ENCODE data around the gene MXRA5. TPM values are rescaled to one million over a fixed set of nuclear protein-coding genes. Genes with fewer than 3 reads are reported as not detected.

Gene MXRA5
- total and polyA plus RNA-seq, 10 of the 15 experiments (the other 5 are each of a cell fraction or from before 2014, with no cell fraction given) = 0.01 to 0.03 TPM; not detected in 8

GRCh38 chrX:3378156-3378555 is 31.7 kb upstream of the MXRA5 start (continued):
- TF ChIP-seq PRDM15 (CRISPR knock-in tag; IDR thresholded peaks at IDR 0.05) (no peak), PKNOX1 (IDR thresholded peaks at IDR 0.05) (no peak), BCL3 (IDR thresholded peaks at IDR 0.05; ENCODE audit: borderline replicate concordance, insufficient read depth, low read depth, low read length, poor library complexity, severe bottlenecking) (no peak)

GRCh38 chrX:3377560-3377959 is 31.1 kb upstream of the MXRA5 start:
- intact Hi-C loops (cut with micrococcal nuclease; ENCODE audit: unreplicated experiment) = no loop called here
- Histone ChIP-seq H3K27me3 (replicated peaks in 1 of 2; ENCODE audit: control insufficient read depth in 2 of 2, insufficient read depth in 2 of 2, low read length in 1 of 2) (no peaks in the 10 kb centered on the region), H4K20me1 (ENCODE audit: control insufficient read depth, insufficient read depth) (no peaks in the 10 kb centered on the region), H3K4me1 (ENCODE audit: control insufficient read depth, insufficient read depth, low read length) (no peaks in the 10 kb centered on the region), H3K9ac (ENCODE audit: control insufficient read depth, insufficient read depth, low read length) (no peak overlapping the region), H3K4me2 (ENCODE audit: control insufficient read depth, insufficient read depth) (no peak overlapping the region), H3K36me3 (ENCODE audit: control insufficient read depth in 2 of 2, insufficient read depth in 2 of 2, low read length in 1 of 2) (no peaks in the 10 kb centered on the region), H3K79me2 (ENCODE audit: control insufficient read depth, insufficient read depth, low read length) (no peaks in the 10 kb centered on the region), H2AFZ (ENCODE audit: control insufficient read depth, low read depth, low read length) (no peak overlapping the region), H3K9me3 (replicated peaks; ENCODE audit: control insufficient read depth, insufficient read depth, low read length) (no peaks in the 10 kb centered on the region), H3K4me3 (no peak overlapping the region), H3K27ac (ENCODE audit: control insufficient read depth, insufficient read depth) (no peak overlapping the region)
- ATAC-seq = no peak
- in situ Hi-C loops (cut with MboI) = no loop called here
- POLR2A ChIA-PET = no interaction called here
- FAIRE-seq = peak; percentile 23
- WGBS (ENCODE audit: insufficient coverage, insufficient replicate concordance, low lambda C conversion rate, missing lambda C conversion rate) = 64% methylated on average over 13 of the region's 13 CpGs
- SMC1A ChIA-PET (ENCODE audit: uncharacterized antibody, unreplicated experiment) = no interaction called here
- no TSS peak for BruUV-seq (replicated peaks)
- no peak for DNase-seq (ENCODE audit: low read depth, low spot score)
- RAD21 ChIA-PET (ENCODE audit: unreplicated experiment) = no interaction called here
- CTCF ChIA-PET = no interaction called here
- TF ChIP-seq NR2C2 (IDR thresholded peaks at IDR 0.05; ENCODE audit: borderline replicate concordance, control insufficient read depth, insufficient read length, low read depth) (peak; percentile 39), BCL3 (IDR thresholded peaks at IDR 0.05; ENCODE audit: borderline replicate concordance, insufficient read depth, low read depth, low read length, poor library complexity, severe bottlenecking) (peak; percentile 77), ZNF687 (IDR thresholded peaks at IDR 0.05) (no peak)
